A172 (cell line): ENCODE measurements around the gene ANP32A. TPM values are rescaled to one million over a fixed set of nuclear protein-coding genes. Genes with fewer than 3 reads are reported as not detected.

Source experiments
- DNase-seq: peaks from one replicate; pipeline ENCODE4 v3.0.0-alpha.2; 2015; ENCODE audit warnings: low spot score
- total RNA-seq: library from RNA; depleted of rRNA; stranded (reverse); fragments of >200 nt; shearing (Covaris generic); gene quantifications from 2 replicates; pipeline ENCODE4 v1.2.3, GENCODE V29; 2014

Gene ANP32A
- total RNA-seq, 1 experiment from 2014 or later: 70.4 TPM

DNA sequence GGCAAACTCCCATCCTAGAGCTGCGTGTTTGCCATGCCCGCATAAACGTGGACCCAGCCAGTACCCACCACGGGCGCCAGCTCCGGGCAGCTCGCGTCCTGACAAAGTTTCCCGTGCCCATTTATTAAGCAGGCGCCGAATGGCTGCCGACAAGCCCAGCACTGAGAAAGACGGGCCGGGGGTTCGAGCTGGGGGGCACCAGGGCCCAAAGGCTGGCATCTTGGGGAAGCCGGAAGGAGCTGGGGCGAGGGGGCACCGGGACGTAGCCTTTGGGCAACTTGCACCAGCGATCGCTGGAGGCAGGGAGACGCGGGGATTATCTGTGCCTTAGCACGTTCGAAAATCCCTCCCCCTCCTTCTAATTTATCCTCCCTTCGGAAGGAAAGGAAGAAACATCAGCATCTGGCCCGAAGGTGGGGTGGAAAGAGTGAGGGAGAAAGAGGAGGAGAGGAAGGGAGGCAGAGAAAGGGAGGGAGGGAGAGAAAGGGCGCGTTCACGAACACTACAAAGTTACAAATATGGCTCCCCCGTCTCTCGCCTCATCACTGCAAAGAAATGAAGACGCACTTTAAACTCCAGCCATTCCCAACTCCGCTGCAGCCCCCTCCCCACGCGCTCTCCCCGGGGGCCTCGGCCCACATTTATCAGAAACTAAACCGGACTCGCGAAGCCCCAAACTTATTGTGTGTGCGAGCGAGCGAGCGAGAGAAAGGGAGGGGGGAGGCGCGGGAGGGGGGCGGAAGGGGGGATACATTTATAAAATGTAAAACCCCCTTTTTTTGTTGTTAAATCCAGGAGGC, 1.0 kb downstream of the ANP32A start:
- peak; percentile 30 for DNase-seq

DNA sequence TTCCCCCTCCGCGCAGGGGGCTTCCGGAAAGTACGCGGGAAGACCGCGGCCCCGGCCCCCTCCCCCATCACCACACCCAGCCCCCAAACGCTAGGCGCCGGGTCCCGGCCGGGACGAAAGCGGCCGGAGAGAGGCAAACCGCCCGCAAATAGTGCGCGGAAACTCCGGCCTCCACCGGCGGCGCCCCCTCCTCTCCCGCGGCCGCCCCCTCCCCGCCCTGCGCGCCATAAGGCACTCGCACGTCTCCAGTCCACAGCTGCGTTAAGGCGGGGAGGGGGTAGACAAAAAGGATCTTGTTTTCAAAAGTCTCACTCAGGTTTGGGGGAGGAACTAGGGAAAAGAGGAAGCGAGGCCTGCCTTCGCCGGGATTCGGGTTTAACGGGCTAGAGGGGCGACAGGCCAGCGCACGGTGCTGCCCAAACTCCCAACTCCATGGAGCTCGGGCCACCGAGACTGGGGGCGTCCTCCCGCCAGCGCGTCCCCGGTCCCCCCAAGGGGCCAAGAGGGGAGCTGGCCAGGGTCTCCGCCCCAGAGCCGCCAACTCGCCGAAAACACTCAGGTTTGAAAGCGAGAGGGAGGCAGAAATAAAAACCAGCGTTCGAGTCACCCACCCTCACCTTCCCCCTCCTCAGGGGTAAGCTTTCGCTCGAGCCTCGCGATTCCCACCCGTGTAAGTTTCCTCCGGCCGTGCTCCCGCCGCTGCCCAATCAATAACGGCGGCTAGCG, 1.8 kb downstream of the ANP32A start:
- DNase-seq: peak; percentile 18

DNA sequence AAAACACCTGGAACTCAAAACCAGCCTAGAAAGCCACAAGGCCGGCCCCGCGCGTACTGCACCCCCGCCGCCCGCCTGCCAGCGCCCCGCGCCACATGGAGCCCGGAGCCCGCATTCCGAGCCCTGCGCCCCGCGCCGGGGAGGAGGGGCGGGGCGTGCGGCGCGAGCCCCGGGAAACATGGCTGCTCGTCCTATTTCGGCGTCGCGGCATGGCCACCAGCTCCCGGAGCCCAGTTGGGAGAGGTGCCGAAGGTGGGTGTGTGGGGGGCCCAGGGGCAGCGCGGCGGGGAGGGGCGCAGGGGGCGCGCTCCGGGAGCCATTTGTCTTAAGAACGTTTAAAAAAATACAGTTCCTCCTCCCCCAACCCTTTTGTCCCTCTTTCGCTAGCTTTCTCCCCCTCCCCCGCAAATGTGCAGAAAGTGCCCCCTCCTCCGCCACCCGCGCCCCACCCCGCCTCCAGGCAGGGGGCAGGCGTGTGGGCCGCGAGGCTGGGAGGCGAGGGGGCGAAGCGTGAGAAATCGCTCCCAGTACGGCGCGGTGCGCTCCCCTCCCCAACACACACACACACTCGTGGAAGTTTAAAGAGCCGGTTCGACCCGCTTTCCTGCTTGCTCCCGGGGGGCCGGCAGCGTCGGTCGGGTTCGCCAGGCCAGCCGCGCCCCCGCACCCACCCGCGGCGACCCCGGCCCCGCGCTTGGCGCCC, 2.5 kb downstream of the ANP32A start:
- DNase-seq: peak; percentile 34

GRCh38 chr15:68817304-68818065, 3.2 kb downstream of the ANP32A start:
- peak; percentile 21 for DNase-seq

GRCh38 chr15:68816795-68817303, 3.8 kb downstream of the ANP32A start:
- DNase-seq: no peak

DNA sequence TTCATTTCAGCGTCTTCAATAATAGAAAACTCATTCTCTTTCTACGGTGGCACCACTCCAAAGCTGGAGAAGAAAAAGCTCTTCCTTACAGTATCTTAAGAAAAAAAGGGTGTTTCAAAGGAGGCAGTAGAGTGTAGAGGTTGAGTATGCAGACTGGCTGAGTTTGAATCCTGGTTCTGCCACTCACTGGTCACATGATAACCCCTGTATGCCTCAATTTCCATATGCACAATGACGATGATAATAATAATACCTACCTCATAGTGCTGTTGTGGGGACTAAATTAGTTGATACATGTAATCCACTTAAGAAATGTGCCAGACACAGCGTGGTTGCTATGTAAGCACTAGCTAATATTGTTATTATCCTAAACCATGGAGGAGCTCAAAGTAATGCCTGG, 4.5 kb downstream of the ANP32A start:
- DNase-seq: no peak

GRCh38 chr15:68815598-68815997, 5.1 kb downstream of the ANP32A start:
- DNase-seq: peak; percentile 19

DNA sequence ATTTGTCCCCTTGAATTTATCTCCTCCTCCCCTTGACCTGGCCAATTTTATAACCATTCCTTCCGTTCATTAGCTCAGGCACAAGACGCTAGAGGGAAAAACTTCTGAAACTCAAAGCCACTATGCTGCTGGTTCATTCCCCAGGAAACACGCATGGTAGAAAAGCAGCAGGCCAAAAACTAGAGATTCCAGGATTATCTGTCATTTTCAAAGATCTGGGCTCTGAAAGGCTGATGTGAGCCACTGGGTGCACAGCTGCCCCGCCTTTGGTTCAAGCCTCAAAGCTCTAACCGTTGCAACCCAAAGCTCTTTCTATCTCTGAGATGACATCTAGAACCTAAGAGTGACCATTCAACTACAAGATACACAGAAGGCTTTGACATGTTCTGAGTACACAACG, 6.1 kb downstream of the ANP32A start:
- no peak for DNase-seq

GRCh38 chr15:68812597-68813431, 7.9 kb downstream of the ANP32A start:
- no peak for DNase-seq

- DNase-seq: no peak
Observed at GRCh38 chr15:68812069-68812468, 8.6 kb downstream of the ANP32A start.

DNA sequence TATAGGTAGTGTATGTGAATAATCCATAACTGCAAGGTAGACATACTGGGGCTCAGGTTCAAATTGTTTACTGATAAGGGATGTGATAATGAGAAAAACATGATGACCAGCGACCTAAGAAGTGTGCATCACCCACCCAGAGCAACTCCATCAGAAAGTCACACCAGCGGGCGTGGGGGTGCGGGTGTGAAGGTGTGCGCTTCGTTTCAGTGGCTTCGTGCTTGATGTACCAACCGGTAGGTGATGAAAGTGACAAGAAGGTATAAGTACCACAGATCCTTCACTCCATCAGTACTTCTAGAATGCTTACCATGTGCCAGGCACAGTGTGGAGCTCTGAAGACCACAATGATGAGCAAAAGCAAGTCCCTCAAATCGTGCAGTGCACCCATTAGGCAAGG, 11.2 kb downstream of the ANP32A start:
- no peak for DNase-seq

GRCh38 chr15:68808770-68809169, 11.9 kb downstream of the ANP32A start:
- DNase-seq: no peak

DNA sequence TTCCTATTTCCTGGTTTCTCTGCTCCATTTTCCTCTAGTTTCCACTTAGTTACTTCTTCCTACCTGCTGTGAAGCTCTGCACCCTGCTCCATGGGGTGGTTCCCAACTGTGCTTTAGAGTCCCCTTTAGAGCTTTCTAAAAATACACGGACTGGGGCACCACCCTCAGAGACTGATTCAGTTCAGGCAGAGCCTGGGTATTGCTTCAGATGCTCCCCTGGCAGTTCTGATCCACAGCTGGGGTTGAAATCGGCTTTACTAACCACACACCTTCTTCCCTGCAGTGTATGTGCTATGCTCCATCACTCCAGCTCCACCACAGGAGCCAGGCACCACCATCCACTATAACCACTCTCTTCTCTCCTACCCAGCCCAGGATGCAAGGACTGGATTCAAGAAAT, 12.6 kb downstream of the ANP32A start:
- no peak for DNase-seq

DNA sequence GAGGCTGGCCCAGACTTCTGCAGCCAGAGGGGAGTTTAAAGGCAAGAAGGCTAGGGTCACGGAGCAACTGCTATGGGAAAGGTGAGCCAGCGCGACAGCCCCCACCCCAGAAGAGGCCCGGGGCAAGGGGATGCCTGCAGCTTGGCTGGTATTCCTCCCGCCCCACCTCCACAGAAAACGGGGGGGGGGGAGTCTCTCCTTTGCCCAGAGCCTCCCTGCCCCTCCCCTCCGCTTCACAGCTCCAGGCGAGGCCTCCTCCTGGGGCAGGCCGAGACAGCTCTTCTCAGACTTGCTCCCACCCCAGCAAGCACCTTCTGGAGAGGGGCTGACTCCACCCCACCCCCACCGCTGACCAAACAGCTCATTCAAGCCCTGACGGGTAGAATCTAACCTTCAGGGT, 13.4 kb downstream of the ANP32A start:
- no peak for DNase-seq

DNA sequence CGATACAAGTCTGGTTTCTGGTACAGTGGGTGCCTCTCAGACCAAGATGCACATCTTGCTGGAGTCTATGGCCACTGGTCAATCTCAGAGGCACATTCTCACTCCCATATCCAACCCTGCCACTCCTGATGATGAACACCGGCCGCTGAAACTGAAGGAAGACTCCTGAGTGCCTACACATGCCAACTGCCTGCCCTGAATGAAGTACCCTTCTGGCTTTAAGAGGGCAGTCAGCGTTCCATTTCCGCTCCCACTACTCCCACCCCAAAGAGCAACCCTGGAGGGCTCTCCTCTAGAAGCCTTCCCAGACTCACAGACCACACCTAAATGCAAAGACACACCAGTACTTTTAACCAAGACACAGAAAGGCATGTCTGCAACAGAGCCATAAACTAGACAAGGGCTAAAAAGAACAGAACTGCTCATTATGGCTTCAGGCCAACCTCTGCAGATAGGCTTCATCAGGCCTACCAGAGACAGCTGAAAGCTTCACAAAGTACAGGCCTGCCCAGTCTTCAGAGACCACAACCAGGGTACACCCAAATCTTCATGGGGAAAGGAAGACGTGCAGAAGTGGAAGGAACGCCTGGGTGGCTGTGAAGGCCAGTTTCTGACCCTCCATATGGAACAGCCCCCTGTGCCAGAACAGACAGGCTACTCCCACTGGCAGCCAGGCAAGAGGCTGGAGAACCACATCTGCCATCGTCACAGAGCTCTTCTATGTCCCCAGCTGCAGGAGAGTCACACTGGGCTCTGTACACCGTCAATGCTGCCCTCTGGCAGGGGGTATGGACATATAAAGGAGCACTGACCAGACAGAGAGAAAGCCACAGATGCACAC, 14.3 kb downstream of the ANP32A start:
- no peak for DNase-seq

- DNase-seq: no peak
Observed at GRCh38 chr15:68802373-68802772, 18.3 kb downstream of the ANP32A start.

DNA sequence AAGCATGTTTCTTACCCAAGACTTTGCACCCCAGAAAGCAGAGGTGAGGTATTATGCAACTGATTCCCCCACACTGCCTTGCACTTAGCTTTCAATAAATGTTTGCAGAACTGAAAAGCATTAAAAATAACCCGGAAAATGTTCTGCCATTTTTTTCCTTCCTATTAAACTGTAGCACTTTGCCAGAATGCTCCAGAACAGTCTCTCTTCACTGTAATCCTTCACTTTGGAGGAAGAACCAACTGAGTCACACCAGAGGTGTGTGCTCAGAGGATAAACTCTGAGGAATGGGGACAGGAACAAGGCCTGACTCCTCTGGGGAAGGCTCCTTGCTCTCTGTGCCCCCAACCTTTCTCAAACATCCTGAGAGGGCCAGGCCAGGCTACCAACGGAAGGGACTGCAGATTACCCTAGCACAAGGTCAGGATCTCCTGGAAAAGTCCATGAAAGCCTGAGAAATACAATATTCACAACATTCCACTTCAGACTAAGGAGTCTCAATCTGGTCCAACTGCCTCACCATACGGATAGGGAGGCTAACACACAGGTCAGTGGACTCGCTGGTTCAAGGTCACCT, 19.0 kb downstream of the ANP32A start:
- DNase-seq: no peak

- no peak for DNase-seq
Observed at GRCh38 chr15:68800875-68801274, 19.8 kb downstream of the ANP32A start.

- no peak for DNase-seq
Observed at GRCh38 chr15:68798346-68799094, 22.2 kb downstream of the ANP32A start.
